ENCODE measurements around the gene BCL2. TPM values are rescaled to one million over a fixed set of nuclear protein-coding genes. Genes with fewer than 3 reads are reported as not detected.

BCL2 gene
- total RNA-seq, 1 experiment from 2014 or later: 2.5 TPM

- ChIA-PET RAD21 (ENCODE audit: low non-redundant PET in 1 of 2, low total read pairs in 2 of 2, uncharacterized antibody in 2 of 2, unreplicated experiment in 2 of 2) (no interaction called here), CTCF (no interaction called here), POLR2A (no interaction called here)
- H3K79me2 ChIP-seq (ENCODE audit: insufficient read depth, low read length): peaks cover 34% of the 10 kb centered on the region
- ATAC-seq (no peak), DNase-seq (ENCODE audit: low read depth, low spot score) (no peak)
- H4K20me1 ChIP-seq (ENCODE audit: insufficient read depth): peaks cover 10% of the 10 kb centered on the region; the same call in 1 of the 2 replicates
- H3K4me2 ChIP-seq (ENCODE audit: low read length): peak overlapping the region; percentile 94
- H3K36me3 ChIP-seq (ENCODE audit: control insufficient read depth in 1 of 2, insufficient read depth in 2 of 2, low read length in 2 of 2): no peaks in the 10 kb centered on the region
- BruUV-seq (replicated peaks): no TSS peak
- H3K27me3 ChIP-seq (ENCODE audit: insufficient read depth, low read length): no peaks in the 10 kb centered on the region
- TF ChIP-seq CTCF (IDR thresholded peaks at IDR 0.05 in 2 of 3, conservative IDR thresholded peaks at IDR 0.05 in 1 of 3; ENCODE audit: borderline replicate concordance in 1 of 3, insufficient read depth in 1 of 3, low read depth in 2 of 3, low read length in 2 of 3) (no peak), EZH2 (IDR thresholded peaks at IDR 0.05) (no peak), ELF1 (IDR thresholded peaks at IDR 0.05; ENCODE audit: borderline replicate concordance, low read depth) (no peak), RAD21 (IDR thresholded peaks at IDR 0.05; ENCODE audit: low read depth) (no peak), SP1 (IDR thresholded peaks at IDR 0.05; ENCODE audit: low read depth) (no peak), SRF (IDR thresholded peaks at IDR 0.05; ENCODE audit: low read depth) (no peak), SIN3A (IDR thresholded peaks at IDR 0.05; ENCODE audit: low read depth) (no peak), ZFX (IDR thresholded peaks at IDR 0.05) (no peak), CBX3 (IDR thresholded peaks at IDR 0.05; ENCODE audit: low read depth) (no peak), FOSL1 (IDR thresholded peaks at IDR 0.05; ENCODE audit: low read depth) (no peak), YY1 (IDR thresholded peaks at IDR 0.05; ENCODE audit: extremely low read depth, insufficient replicate concordance, low read depth, low read length) (no peak), EZH2phosphoT487 (IDR thresholded peaks at IDR 0.05; ENCODE audit: borderline replicate concordance) (no peak), JUND (IDR thresholded peaks at IDR 0.05) (no peak), ZNF274 (IDR thresholded peaks at IDR 0.05; ENCODE audit: low read depth, low read length) (no peak)
- TF ChIP-seq, protein P1, sequence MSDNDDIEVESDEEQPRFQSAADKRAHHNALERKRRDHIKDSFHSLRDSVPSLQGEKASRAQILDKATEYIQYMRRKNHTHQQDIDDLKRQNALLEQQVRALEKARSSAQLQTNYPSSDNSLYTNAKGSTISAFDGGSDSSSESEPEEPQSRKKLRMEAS (IDR thresholded peaks at IDR 0.05): no peak
- H3K9ac ChIP-seq (ENCODE audit: low read length): peak overlapping the region; percentile 95
- H3K9me2 ChIP-seq (ENCODE audit: insufficient read depth): no peaks in the 10 kb centered on the region
- peaks cover 7 to 14% of the 10 kb centered on the region in 2 experiments; a peak in 3 of 4 replicates for H3K4me1 ChIP-seq (ENCODE audit: control insufficient read depth in 1 of 2, insufficient read depth in 2 of 2, low read length in 2 of 2)
- H3K27ac ChIP-seq (ENCODE audit: low read depth, low read length): no peak overlapping the region
- peak overlapping the region; percentile 78 to 85 for H3K4me3 ChIP-seq (replicated peaks in 1 of 2; ENCODE audit: low read depth in 1 of 2, low read length in 2 of 2)
- intact Hi-C loops (cut with micrococcal nuclease): loop anchor here (10.0 kb wide), 1 partner anchor 1184 kb away; the partner anchor contains the start of genes PIGN and RELCH
- H2AFZ ChIP-seq (ENCODE audit: low read depth, low read length, poor library complexity, severe bottlenecking): peak overlapping the region; percentile 89
- H3K9me3 ChIP-seq (ENCODE audit: control insufficient read depth in 1 of 2, insufficient read depth in 1 of 2, low read depth in 1 of 2, low read length in 2 of 2): peaks cover 6 to 8% of the 10 kb centered on the region in 2 experiments; a peak in 1 of 4 replicates
Observed at GRCh38 chr18:63368611-63369010, 49.0 kb upstream of the BCL2 start.
